ENCODE results near the gene RPA3.

RPA3 gene

GRCh38 chr7:7607010-7607409 lies 111.4 kb downstream of the RPA3 start:
- DNase-seq (ENCODE audit: low read depth, low spot score) = no peak

- DNase-seq (ENCODE audit: low read depth, low spot score) = no peak
These were observed 122.2 kb downstream of the RPA3 start for GRCh38 chr7:7596176-7596575.

- no peak for DNase-seq (ENCODE audit: low read depth, low spot score)
These were observed 123.0 kb downstream of the RPA3 start for GRCh38 chr7:7595451-7595850.
